ENCODE measurements around the gene NOD2. TPM values are rescaled to one million over a fixed set of nuclear protein-coding genes. Genes with fewer than 3 reads are reported as not detected.

Gene NOD2
- total and polyA plus RNA-seq, 4 donors: 0.35 to 1.3 (median 0.48) TPM

DNA sequence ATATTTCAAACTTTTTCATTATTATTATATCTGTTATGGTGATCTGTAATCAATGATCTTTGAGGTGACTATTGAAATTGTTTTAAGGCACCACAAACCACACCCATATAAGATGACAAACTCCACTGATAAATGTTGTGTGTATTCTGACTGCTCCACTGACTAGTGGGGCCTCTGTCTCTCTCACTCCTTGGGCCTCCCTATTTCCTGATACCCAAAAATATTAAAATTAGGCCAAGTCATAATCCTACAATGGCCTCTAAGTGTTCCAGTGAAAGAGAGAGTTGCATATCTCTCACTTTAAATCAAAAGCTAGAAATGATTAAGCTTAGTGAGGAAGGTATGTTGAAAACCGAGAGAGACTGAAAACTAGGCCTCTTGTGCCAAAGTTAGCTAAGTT, 71.9 kb downstream of the NOD2 start:
- Histone ChIP-seq H3K27ac (ENCODE audit: low read depth in 1 of 2, low read length in 2 of 2) (no peak overlapping the region), H3K27me3 (ENCODE audit: control insufficient read depth in 4 of 4, insufficient read depth in 4 of 4, low read length in 3 of 4) (no peaks in the 10 kb centered on the region), H3K9ac (ENCODE audit: low read depth in 1 of 2, low read length in 2 of 2) (no peak overlapping the region), H3K36me3 (ENCODE audit: control insufficient read depth in 4 of 4, insufficient read depth in 3 of 4, low read depth in 1 of 4, low read length in 3 of 4) (peaks cover 0 to 32% (median 18%) of the 10 kb centered on the region in 4 donors), H3K9me3 (ENCODE audit: control insufficient read depth in 4 of 4, low read length in 3 of 4) (peaks cover 0 to 2% (median 0%) of the 10 kb centered on the region in 4 donors), H3K4me3 (ENCODE audit: low read depth in 1 of 3, low read length in 3 of 3) (no peak overlapping the region), H3K4me1 (ENCODE audit: control insufficient read depth in 4 of 4, insufficient read depth in 4 of 4, low read length in 3 of 4) (no peaks in the 10 kb centered on the region)
- DNase-seq (ENCODE audit: low spot score): no peak
- TF ChIP-seq, protein P1, sequence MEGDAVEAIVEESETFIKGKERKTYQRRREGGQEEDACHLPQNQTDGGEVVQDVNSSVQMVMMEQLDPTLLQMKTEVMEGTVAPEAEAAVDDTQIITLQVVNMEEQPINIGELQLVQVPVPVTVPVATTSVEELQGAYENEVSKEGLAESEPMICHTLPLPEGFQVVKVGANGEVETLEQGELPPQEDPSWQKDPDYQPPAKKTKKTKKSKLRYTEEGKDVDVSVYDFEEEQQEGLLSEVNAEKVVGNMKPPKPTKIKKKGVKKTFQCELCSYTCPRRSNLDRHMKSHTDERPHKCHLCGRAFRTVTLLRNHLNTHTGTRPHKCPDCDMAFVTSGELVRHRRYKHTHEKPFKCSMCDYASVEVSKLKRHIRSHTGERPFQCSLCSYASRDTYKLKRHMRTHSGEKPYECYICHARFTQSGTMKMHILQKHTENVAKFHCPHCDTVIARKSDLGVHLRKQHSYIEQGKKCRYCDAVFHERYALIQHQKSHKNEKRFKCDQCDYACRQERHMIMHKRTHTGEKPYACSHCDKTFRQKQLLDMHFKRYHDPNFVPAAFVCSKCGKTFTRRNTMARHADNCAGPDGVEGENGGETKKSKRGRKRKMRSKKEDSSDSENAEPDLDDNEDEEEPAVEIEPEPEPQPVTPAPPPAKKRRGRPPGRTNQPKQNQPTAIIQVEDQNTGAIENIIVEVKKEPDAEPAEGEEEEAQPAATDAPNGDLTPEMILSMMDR (IDR thresholded peaks at IDR 0.05; ENCODE audit: low read depth, low read length, missing input control): no peak
- TF ChIP-seq FOXA2 (IDR thresholded peaks at IDR 0.05) (no peak), TAF1 (conservative IDR thresholded peaks at IDR 0.05) (no peak), SP1 (IDR thresholded peaks at IDR 0.05) (no peak), HNF4A (conservative IDR thresholded peaks at IDR 0.05) (no peak)
- TF ChIP-seq, protein P2, sequence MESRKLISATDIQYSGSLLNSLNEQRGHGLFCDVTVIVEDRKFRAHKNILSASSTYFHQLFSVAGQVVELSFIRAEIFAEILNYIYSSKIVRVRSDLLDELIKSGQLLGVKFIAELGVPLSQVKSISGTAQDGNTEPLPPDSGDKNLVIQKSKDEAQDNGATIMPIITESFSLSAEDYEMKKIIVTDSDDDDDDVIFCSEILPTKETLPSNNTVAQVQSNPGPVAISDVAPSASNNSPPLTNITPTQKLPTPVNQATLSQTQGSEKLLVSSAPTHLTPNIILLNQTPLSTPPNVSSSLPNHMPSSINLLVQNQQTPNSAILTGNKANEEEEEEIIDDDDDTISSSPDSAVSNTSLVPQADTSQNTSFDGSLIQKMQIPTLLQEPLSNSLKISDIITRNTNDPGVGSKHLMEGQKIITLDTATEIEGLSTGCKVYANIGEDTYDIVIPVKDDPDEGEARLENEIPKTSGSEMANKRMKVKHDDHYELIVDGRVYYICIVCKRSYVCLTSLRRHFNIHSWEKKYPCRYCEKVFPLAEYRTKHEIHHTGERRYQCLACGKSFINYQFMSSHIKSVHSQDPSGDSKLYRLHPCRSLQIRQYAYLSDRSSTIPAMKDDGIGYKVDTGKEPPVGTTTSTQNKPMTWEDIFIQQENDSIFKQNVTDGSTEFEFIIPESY (IDR thresholded peaks at IDR 0.05): no peak
- TF ChIP-seq, protein P3, sequence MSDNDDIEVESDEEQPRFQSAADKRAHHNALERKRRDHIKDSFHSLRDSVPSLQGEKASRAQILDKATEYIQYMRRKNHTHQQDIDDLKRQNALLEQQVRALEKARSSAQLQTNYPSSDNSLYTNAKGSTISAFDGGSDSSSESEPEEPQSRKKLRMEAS (IDR thresholded peaks at IDR 0.05): no peak
- WGBS: 90% methylated on average over 1 of the region's 1 CpG

DNA sequence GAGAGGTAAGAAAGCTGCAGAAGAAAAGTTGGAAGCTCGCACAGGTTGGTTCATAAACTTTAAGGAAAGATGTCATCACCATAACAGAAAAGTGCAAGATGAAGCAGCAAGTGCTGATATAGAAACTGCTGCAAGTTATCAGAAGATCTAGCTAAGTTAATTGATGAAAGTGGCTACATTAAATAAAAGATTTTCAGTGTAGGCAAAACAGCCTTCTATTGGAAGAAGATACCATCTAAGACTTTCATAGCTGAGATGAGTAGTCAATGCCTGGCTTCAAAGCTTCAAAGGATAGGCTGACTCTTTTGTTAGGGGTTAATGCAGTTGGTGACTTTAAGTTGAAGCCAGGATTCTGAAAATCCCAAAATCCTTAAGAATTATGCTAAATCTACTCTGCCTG, 72.5 kb downstream of the NOD2 start:
- WGBS: 97% methylated on average over 1 of the region's 1 CpG
- peaks cover 0 to 32% (median 16%) of the 10 kb centered on the region in 4 donors for H3K36me3 ChIP-seq (ENCODE audit: control insufficient read depth in 4 of 4, insufficient read depth in 3 of 4, low read depth in 1 of 4, low read length in 3 of 4)

DNA sequence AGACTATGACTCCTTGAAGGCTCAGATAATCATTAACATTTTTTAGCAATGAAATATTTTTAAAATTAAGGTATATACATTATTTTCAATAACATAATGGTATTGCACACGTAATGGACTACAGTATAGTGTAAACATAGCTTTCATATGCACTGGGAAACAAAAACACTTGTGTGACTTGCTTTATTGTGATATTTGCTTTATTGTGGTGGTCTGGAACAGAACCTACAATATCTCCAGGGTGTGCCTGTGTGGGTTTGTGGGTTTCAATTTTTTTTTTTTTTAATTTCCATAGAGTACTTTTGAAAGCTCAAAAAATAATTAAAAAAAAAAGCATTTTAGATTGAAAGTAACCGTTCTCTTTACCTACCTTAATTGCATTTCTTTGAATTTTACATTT, 73.8 kb downstream of the NOD2 start:
- Histone ChIP-seq H3K27ac (ENCODE audit: low read depth in 1 of 2, low read length in 2 of 2) (no peak overlapping the region), H3K36me3 (ENCODE audit: control insufficient read depth in 4 of 4, insufficient read depth in 3 of 4, low read depth in 1 of 4, low read length in 3 of 4) (peaks cover 0 to 30% (median 16%) of the 10 kb centered on the region in 4 donors), H3K27me3 (ENCODE audit: control insufficient read depth in 4 of 4, insufficient read depth in 4 of 4, low read length in 3 of 4) (no peaks in the 10 kb centered on the region), H3K9me3 (ENCODE audit: control insufficient read depth in 4 of 4, low read length in 3 of 4) (peaks cover 0 to 2% (median 0%) of the 10 kb centered on the region in 4 donors), H3K4me3 (ENCODE audit: low read depth in 1 of 3, low read length in 3 of 3) (no peak overlapping the region), H3K9ac (ENCODE audit: low read depth in 1 of 2, low read length in 2 of 2) (no peak overlapping the region), H3K4me1 (ENCODE audit: control insufficient read depth in 4 of 4, insufficient read depth in 4 of 4, low read length in 3 of 4) (no peaks in the 10 kb centered on the region)
- DNase-seq (ENCODE audit: low spot score): no peak
- 96% methylated on average over 2 of the region's 2 CpGs for WGBS
- TF ChIP-seq, protein P2 (IDR thresholded peaks at IDR 0.05): no peak
- TF ChIP-seq, protein P1 (IDR thresholded peaks at IDR 0.05; ENCODE audit: low read depth, low read length, missing input control): no peak
- TF ChIP-seq FOXA1 (IDR thresholded peaks at IDR 0.05): no peak
- TF ChIP-seq, protein P4, sequence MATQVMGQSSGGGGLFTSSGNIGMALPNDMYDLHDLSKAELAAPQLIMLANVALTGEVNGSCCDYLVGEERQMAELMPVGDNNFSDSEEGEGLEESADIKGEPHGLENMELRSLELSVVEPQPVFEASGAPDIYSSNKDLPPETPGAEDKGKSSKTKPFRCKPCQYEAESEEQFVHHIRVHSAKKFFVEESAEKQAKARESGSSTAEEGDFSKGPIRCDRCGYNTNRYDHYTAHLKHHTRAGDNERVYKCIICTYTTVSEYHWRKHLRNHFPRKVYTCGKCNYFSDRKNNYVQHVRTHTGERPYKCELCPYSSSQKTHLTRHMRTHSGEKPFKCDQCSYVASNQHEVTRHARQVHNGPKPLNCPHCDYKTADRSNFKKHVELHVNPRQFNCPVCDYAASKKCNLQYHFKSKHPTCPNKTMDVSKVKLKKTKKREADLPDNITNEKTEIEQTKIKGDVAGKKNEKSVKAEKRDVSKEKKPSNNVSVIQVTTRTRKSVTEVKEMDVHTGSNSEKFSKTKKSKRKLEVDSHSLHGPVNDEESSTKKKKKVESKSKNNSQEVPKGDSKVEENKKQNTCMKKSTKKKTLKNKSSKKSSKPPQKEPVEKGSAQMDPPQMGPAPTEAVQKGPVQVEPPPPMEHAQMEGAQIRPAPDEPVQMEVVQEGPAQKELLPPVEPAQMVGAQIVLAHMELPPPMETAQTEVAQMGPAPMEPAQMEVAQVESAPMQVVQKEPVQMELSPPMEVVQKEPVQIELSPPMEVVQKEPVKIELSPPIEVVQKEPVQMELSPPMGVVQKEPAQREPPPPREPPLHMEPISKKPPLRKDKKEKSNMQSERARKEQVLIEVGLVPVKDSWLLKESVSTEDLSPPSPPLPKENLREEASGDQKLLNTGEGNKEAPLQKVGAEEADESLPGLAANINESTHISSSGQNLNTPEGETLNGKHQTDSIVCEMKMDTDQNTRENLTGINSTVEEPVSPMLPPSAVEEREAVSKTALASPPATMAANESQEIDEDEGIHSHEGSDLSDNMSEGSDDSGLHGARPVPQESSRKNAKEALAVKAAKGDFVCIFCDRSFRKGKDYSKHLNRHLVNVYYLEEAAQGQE (IDR thresholded peaks at IDR 0.05): no peak
- TF ChIP-seq YY1 (IDR thresholded peaks at IDR 0.05): no peak
- no peak for TF ChIP-seq TAF1 (conservative IDR thresholded peaks at IDR 0.05)
- TF ChIP-seq, protein P5, sequence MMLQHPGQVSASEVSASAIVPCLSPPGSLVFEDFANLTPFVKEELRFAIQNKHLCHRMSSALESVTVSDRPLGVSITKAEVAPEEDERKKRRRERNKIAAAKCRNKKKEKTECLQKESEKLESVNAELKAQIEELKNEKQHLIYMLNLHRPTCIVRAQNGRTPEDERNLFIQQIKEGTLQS (IDR thresholded peaks at IDR 0.05): no peak
- no peak for TF ChIP-seq SP1 (IDR thresholded peaks at IDR 0.05)
- no peak for TF ChIP-seq EGR1 (IDR thresholded peaks at IDR 0.05; ENCODE audit: low read depth in 2 of 2)
- no peak for TF ChIP-seq HNF4G (IDR thresholded peaks at IDR 0.05)
- no peak for TF ChIP-seq GABPA (IDR thresholded peaks at IDR 0.05 in 1 of 2, conservative IDR thresholded peaks at IDR 0.05 in 1 of 2)

More for the DNA sequence above, 72.5 kb downstream of the NOD2 start:
- Histone ChIP-seq H3K9me3 (ENCODE audit: control insufficient read depth in 4 of 4, low read length in 3 of 4) (peaks cover 0 to 2% (median 0%) of the 10 kb centered on the region in 4 donors), H3K27ac (ENCODE audit: low read depth in 1 of 2, low read length in 2 of 2) (no peak overlapping the region), H3K9ac (ENCODE audit: low read depth in 1 of 2, low read length in 2 of 2) (no peak overlapping the region), H3K27me3 (ENCODE audit: control insufficient read depth in 4 of 4, insufficient read depth in 4 of 4, low read length in 3 of 4) (no peaks in the 10 kb centered on the region), H3K4me1 (ENCODE audit: control insufficient read depth in 4 of 4, insufficient read depth in 4 of 4, low read length in 3 of 4) (no peaks in the 10 kb centered on the region), H3K4me3 (ENCODE audit: low read depth in 1 of 3, low read length in 3 of 3) (no peak overlapping the region)
- TF ChIP-seq NR2F2 (IDR thresholded peaks at IDR 0.05) (no peak), GABPA (IDR thresholded peaks at IDR 0.05 in 1 of 2, conservative IDR thresholded peaks at IDR 0.05 in 1 of 2) (no peak)
- no peak for DNase-seq (ENCODE audit: low spot score)

Data from liver (tissue), 9 donors.